ENCODE measurements around the gene ACER2.

DNA sequence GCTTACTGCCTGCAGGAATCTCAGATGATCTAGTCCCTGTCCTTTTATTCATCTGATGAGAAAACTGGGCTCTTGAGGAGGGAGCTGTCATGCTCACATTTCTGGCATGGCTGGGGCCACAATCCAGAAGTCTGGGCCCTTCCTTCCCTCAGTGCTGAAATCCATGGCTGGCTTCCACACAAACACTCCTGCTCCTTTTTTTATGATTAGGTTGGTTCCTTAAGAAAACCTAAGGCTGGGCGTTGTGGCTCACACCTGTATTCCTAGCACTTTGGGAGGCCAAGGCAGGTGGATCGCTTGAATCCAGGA is 1.3 kb downstream of the ACER2 start:
- TF ChIP-seq, protein P1, sequence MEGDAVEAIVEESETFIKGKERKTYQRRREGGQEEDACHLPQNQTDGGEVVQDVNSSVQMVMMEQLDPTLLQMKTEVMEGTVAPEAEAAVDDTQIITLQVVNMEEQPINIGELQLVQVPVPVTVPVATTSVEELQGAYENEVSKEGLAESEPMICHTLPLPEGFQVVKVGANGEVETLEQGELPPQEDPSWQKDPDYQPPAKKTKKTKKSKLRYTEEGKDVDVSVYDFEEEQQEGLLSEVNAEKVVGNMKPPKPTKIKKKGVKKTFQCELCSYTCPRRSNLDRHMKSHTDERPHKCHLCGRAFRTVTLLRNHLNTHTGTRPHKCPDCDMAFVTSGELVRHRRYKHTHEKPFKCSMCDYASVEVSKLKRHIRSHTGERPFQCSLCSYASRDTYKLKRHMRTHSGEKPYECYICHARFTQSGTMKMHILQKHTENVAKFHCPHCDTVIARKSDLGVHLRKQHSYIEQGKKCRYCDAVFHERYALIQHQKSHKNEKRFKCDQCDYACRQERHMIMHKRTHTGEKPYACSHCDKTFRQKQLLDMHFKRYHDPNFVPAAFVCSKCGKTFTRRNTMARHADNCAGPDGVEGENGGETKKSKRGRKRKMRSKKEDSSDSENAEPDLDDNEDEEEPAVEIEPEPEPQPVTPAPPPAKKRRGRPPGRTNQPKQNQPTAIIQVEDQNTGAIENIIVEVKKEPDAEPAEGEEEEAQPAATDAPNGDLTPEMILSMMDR (IDR thresholded peaks at IDR 0.05), result no peak
- TF ChIP-seq POLR2A (IDR thresholded peaks at IDR 0.05), result no peak

Measured in lower leg skin (tissue), 3 donors.